H9 (cell line): ENCODE measurements around the gene LRRC27. TPM values are rescaled to one million over a fixed set of nuclear protein-coding genes. Genes with fewer than 3 reads are reported as not detected.

Experiments used
- DNase-seq: peaks from one replicate; pipeline ENCODE4 v3.0.0-alpha.2; 2017
- H2AFZ ChIP-seq: one replicate; pipeline ENCODE4 v1.6.1; 2013; ENCODE audit warnings: mild to moderate bottlenecking, low read length, control low read depth, moderate library complexity
- H2AK5ac ChIP-seq: 2 replicates; pipeline ENCODE4 v1.6.1; 2013; ENCODE audit warnings: low read length, control low read depth, mixed read lengths; ENCODE audit not compliant: insufficient read length
- H2BK120ac ChIP-seq: one replicate; pipeline ENCODE4 v1.6.1; 2013; ENCODE audit warnings: low read depth, mild to moderate bottlenecking, low read length, control low read depth, inconsistent platforms; ENCODE audit not compliant: poor library complexity, severe bottlenecking
- H2BK12ac ChIP-seq: 2 replicates; pipeline ENCODE4 v1.6.1; 2013; ENCODE audit warnings: low read length, control low read depth, mixed read lengths, low read depth; ENCODE audit not compliant: insufficient read length
- H2BK15ac ChIP-seq: 2 replicates; pipeline ENCODE4 v1.6.1; 2013; ENCODE audit warnings: low read depth, low read length, control low read depth
- H2BK20ac ChIP-seq: one replicate; pipeline ENCODE4 v1.6.1; 2013; ENCODE audit warnings: low read depth, mild to moderate bottlenecking, low read length, control low read depth, inconsistent platforms; ENCODE audit not compliant: poor library complexity, severe bottlenecking
- H2BK5ac ChIP-seq: 2 replicates; pipeline ENCODE4 v1.6.1; 2013; ENCODE audit warnings: low read length, control low read depth, mixed read lengths; ENCODE audit not compliant: insufficient read length
- H3K14ac ChIP-seq: 2 replicates; pipeline ENCODE4 v1.6.1; 2013; ENCODE audit warnings: low read length, control low read depth; ENCODE audit not compliant: insufficient read depth
- H3K18ac ChIP-seq: 2 replicates; pipeline ENCODE4 v1.6.1; 2013; ENCODE audit warnings: low read depth, mild to moderate bottlenecking, mixed read lengths, low read length, control low read depth; ENCODE audit not compliant: insufficient read length
- H3K23ac ChIP-seq: 2 replicates; pipeline ENCODE4 v1.6.1; 2013; ENCODE audit warnings: low read length, control low read depth, mixed read lengths, low read depth; ENCODE audit not compliant: insufficient read length
- H3K23me2 ChIP-seq: 2 replicates; pipeline ENCODE4 v1.6.1; 2013; ENCODE audit warnings: low read depth, mild to moderate bottlenecking, mixed read lengths, low read length, control low read depth; ENCODE audit not compliant: insufficient read length, poor library complexity, severe bottlenecking
- H3K27ac ChIP-seq: 2 replicates; pipeline ENCODE4 v1.5.1; 2013; ENCODE audit warnings: low read length, control low read depth, mixed read lengths, low read depth; ENCODE audit not compliant: insufficient read length
- H3K27me3 ChIP-seq: 2 replicates; pipeline ENCODE4 v1.6.1; 2013; ENCODE audit warnings: low read length, control low read depth, inconsistent platforms; ENCODE audit not compliant: insufficient read depth
- H3K4ac ChIP-seq: 2 replicates; pipeline ENCODE4 v1.6.1; 2013; ENCODE audit warnings: low read depth, mild to moderate bottlenecking, control low read depth, inconsistent platforms, low read length, moderate library complexity
- H3K4me1 ChIP-seq: 2 replicates; pipeline ENCODE4 v1.6.1; 2013; ENCODE audit warnings: low read length, control low read depth, inconsistent platforms; ENCODE audit not compliant: insufficient read depth
- H3K4me2 ChIP-seq: 2 replicates; pipeline ENCODE4 v1.6.1; 2013; ENCODE audit warnings: low read length, control low read depth, mixed read lengths; ENCODE audit not compliant: insufficient read length, insufficient read depth
- H3K56ac ChIP-seq: 2 replicates; pipeline ENCODE4 v1.6.1; 2013; ENCODE audit warnings: low read depth, mild to moderate bottlenecking, mixed read lengths, low read length, control low read depth; ENCODE audit not compliant: insufficient read length
- H3K79me1 ChIP-seq: 2 replicates; pipeline ENCODE4 v1.6.1; 2013; ENCODE audit warnings: low read depth, mild to moderate bottlenecking, moderate library complexity, low read length, control low read depth, inconsistent platforms; ENCODE audit not compliant: insufficient read depth, poor library complexity, severe bottlenecking
- H3K79me2 ChIP-seq: 2 replicates; pipeline ENCODE4 v1.6.1; 2013; ENCODE audit warnings: low read length, control low read depth, inconsistent platforms; ENCODE audit not compliant: insufficient read depth
- H3K9ac ChIP-seq: 2 replicates; pipeline ENCODE4 v1.6.1; 2013; ENCODE audit warnings: low read length, control low read depth, mixed read lengths; ENCODE audit not compliant: insufficient read length; ENCODE audit errors: extremely low read depth
- H3K9me3 ChIP-seq: one replicate; pipeline ENCODE4 v1.6.1; 2013; ENCODE audit warnings: low read depth, low read length, inconsistent platforms; ENCODE audit not compliant: control insufficient read depth
- H3T11ph ChIP-seq: one replicate; pipeline ENCODE4 v1.6.1; 2013; ENCODE audit warnings: mild to moderate bottlenecking, low read length, control low read depth, inconsistent platforms
- H4K20me1 ChIP-seq: one replicate; pipeline ENCODE4 v1.6.1; 2013; ENCODE audit not compliant: control insufficient read depth, insufficient read length, insufficient read depth
- H4K5ac ChIP-seq: 2 replicates; pipeline ENCODE4 v1.6.1; 2013; ENCODE audit warnings: low read depth, mild to moderate bottlenecking, mixed read lengths, low read length, control low read depth; ENCODE audit not compliant: insufficient read length
- H4K8ac ChIP-seq: replicated peaks from 2 replicates; pipeline ENCODE4 v1.6.1; 2013; ENCODE audit warnings: low read length, control low read depth, mixed read lengths, low read depth; ENCODE audit not compliant: insufficient read length
- H4K91ac ChIP-seq: 2 replicates; pipeline ENCODE4 v1.6.1; 2013; ENCODE audit warnings: low read depth, mild to moderate bottlenecking, moderate library complexity, mixed read lengths, low read length, control low read depth; ENCODE audit not compliant: insufficient read length
- H3K27ac Mint-ChIP-seq, 3 experiments: 2 replicates in 2 of 3; 3 replicates in 1 of 3; pipeline ENCODE4 v1.8.0; 2020 to 2021; ENCODE audit warnings: mixed read lengths in 3 of 3, mild to moderate bottlenecking in 1 of 3, moderate library complexity in 1 of 3
- H3K27me3 Mint-ChIP-seq: 2 replicates; pipeline ENCODE4 v1.8.0; 2021; ENCODE audit warnings: low read depth, mild to moderate bottlenecking, moderate library complexity, mixed read lengths
- H3K36me3 Mint-ChIP-seq, 3 experiments: 2 replicates in 2 of 3; 3 replicates in 1 of 3; pipeline ENCODE4 v1.8.0; 2020 to 2021; ENCODE audit warnings: low read depth in 3 of 3, mixed read lengths in 3 of 3; ENCODE audit not compliant: insufficient read depth in 1 of 3
- H3K4me1 Mint-ChIP-seq, 2 experiments: 2 replicates each; pipeline ENCODE4 v1.8.0; 2020; ENCODE audit warnings: mixed read lengths in 2 of 2
- H3K4me3 Mint-ChIP-seq, 2 experiments: 2 replicates in 1 of 2; 3 replicates in 1 of 2; pipeline ENCODE4 v1.8.0; 2020 to 2021; ENCODE audit warnings: mild to moderate bottlenecking in 2 of 2, mixed read lengths in 2 of 2, moderate library complexity in 1 of 2
- H3K9me3 Mint-ChIP-seq, 2 experiments: 2 replicates in 1 of 2; 3 replicates in 1 of 2; pipeline ENCODE4 v1.8.0; 2020; ENCODE audit warnings: mild to moderate bottlenecking in 2 of 2, mixed read lengths in 2 of 2, moderate library complexity in 1 of 2
- WGBS: extraction: QIAGEN DNeasy Blood & Tissue Kit; methylation state at CpG from one replicate; pipeline ENCODE4 v1.1.7; 2013; ENCODE audit warnings: missing lambda C conversion rate, low lambda C conversion rate, mixed read lengths; ENCODE audit not compliant: insufficient read length; ENCODE audit errors: extremely low coverage; 5-methylcytosine and 5-hydroxymethylcytosine counted together
- total RNA-seq: library from RNA; stranded (reverse); gene quantifications from 2 replicates; pipeline ENCODE4 v1.2.1, GENCODE V29; 2021
- TF ChIP-seq, protein P1 (sequence below): fragments of 200-600 bp; sonication (generic); conservative IDR thresholded peaks from 3 replicates; pipeline ENCODE4 v1.8.0; 2021; ENCODE audit warnings: antibody characterized with exemption, mild to moderate bottlenecking

Gene LRRC27
- total RNA-seq, 1 experiment from 2014 or later: 2.7 TPM

DNA sequence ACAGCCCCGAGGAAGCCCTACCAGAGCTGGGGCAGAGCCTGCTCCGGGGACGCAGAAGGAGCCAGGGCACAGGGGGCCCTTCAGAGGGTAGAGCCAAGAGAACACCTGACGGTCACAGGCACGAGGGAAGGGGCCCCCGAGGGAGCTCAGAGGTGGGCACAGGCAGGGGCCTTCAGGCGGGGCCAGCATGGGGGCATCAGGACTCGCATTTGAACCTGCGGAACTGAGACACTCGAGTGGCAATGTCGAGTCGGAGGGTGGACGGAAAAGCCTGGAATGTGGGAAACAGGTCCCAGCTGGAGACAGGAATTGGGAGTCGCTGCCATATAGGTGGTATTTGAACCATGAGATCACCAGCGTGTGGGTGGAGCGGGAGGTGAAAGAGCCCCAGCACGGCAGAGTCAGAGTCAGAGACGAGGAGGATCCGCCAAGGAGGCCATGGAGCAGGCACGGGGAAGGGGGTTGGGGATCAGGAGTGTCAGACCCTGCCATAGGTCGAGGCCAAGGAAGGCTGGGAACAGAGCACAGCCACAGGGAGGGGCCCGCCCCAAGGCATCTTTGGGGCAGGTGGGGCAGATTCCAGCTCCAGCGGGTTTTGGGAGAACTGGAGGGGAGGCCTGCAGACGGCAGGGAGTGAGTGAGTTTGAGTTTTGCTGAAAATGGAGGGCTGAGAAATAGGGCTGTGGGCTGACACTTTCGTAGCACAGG lies 38.0 kb upstream of the LRRC27 start:
- H3K23ac ChIP-seq: no peak overlapping the region
- TF ChIP-seq, protein P1, sequence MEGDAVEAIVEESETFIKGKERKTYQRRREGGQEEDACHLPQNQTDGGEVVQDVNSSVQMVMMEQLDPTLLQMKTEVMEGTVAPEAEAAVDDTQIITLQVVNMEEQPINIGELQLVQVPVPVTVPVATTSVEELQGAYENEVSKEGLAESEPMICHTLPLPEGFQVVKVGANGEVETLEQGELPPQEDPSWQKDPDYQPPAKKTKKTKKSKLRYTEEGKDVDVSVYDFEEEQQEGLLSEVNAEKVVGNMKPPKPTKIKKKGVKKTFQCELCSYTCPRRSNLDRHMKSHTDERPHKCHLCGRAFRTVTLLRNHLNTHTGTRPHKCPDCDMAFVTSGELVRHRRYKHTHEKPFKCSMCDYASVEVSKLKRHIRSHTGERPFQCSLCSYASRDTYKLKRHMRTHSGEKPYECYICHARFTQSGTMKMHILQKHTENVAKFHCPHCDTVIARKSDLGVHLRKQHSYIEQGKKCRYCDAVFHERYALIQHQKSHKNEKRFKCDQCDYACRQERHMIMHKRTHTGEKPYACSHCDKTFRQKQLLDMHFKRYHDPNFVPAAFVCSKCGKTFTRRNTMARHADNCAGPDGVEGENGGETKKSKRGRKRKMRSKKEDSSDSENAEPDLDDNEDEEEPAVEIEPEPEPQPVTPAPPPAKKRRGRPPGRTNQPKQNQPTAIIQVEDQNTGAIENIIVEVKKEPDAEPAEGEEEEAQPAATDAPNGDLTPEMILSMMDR: no peak

More for the DNA sequence above, 38.0 kb upstream of the LRRC27 start:
- no peaks in the 10 kb centered on the region for H3K79me1 ChIP-seq
- H3K27ac ChIP-seq: no peak overlapping the region
- no peaks in the 10 kb centered on the region; a peak in 1 of 7 replicates for H3K36me3 Mint-ChIP-seq
- no peak overlapping the region for H3K18ac ChIP-seq
- peaks cover 20 to 25% of the 10 kb centered on the region in 2 experiments for H3K4me1 Mint-ChIP-seq
- no peak overlapping the region for H2BK5ac ChIP-seq
- no peak overlapping the region for H4K5ac ChIP-seq
- no peak overlapping the region for H2BK15ac ChIP-seq
- H3K4me1 ChIP-seq: no peaks in the 10 kb centered on the region
- H4K20me1 ChIP-seq: no peaks in the 10 kb centered on the region
- no peak overlapping the region for H4K91ac ChIP-seq
- H4K8ac ChIP-seq: no peak overlapping the region
- H2BK12ac ChIP-seq: no peak overlapping the region
- H2AFZ ChIP-seq: no peak overlapping the region
- H3K79me2 ChIP-seq: no peaks in the 10 kb centered on the region
- no peak for DNase-seq
- no peaks in the 10 kb centered on the region; the same call in 1 of the 2 replicates for H3K27me3 Mint-ChIP-seq
- no peak overlapping the region for H3K56ac ChIP-seq
- no peaks in the 10 kb centered on the region for H3K23me2 ChIP-seq
- H3K4me2 ChIP-seq: no peak overlapping the region
- no peaks in the 10 kb centered on the region for H3K9me3 ChIP-seq
- no peak overlapping the region for H2BK20ac ChIP-seq
- no peak overlapping the region for H2AK5ac ChIP-seq
- H3K9ac ChIP-seq: no peak overlapping the region
- no peak overlapping the region for H3K27ac Mint-ChIP-seq
- H3K9me3 Mint-ChIP-seq: no peaks in the 10 kb centered on the region
- WGBS: no CpG with 5 or more reads among the region's 25 CpGs
- H3K27me3 ChIP-seq: no peaks in the 10 kb centered on the region
- no peak overlapping the region for H3T11ph ChIP-seq
- H3K4ac ChIP-seq: no peak overlapping the region
- no peak overlapping the region for H3K14ac ChIP-seq
- no peak overlapping the region for H2BK120ac ChIP-seq
- no peak overlapping the region for H3K4me3 Mint-ChIP-seq
